Chondrocyte (in vitro differentiated cells): Measurements from ENCODE around the gene SPOCK1. TPM values are rescaled to one million over a fixed set of nuclear protein-coding genes. Genes with fewer than 3 reads are reported as not detected.

ENCODE experiments used
- DNase-seq: peaks from one replicate; pipeline ENCODE4 v3.0.0; 2021; ENCODE audit warnings: mixed read lengths, low spot score
- H3K27ac Mint-ChIP-seq: one replicate; pipeline ENCODE4 v1.8.0; 2021; ENCODE audit warnings: mild to moderate bottlenecking, moderate library complexity, mixed read lengths; ENCODE audit not compliant: unreplicated experiment
- H3K27me3 Mint-ChIP-seq: 2 replicates; pipeline ENCODE4 v1.8.0; 2021; ENCODE audit warnings: low read depth, mixed read lengths
- H3K36me3 Mint-ChIP-seq: 2 replicates; pipeline ENCODE4 v1.8.0; 2021; ENCODE audit warnings: low read depth, mixed read lengths
- H3K4me1 Mint-ChIP-seq: 2 replicates; pipeline ENCODE4 v1.8.0; 2021; ENCODE audit warnings: low read depth, mild to moderate bottlenecking, mixed read lengths
- H3K4me3 Mint-ChIP-seq: one replicate; pipeline ENCODE4 v1.8.0; 2021; ENCODE audit warnings: mild to moderate bottlenecking, moderate library complexity, mixed read lengths; ENCODE audit not compliant: unreplicated experiment
- H3K9me3 Mint-ChIP-seq: 2 replicates; pipeline ENCODE4 v1.8.0; 2021; ENCODE audit warnings: low read depth, mixed read lengths
- CTCF ChIP-seq: fragments of 200-600 bp; sonication (generic); IDR thresholded peaks from 2 replicates; pipeline ENCODE4 v1.5.0; 2021; ENCODE audit warnings: antibody characterized with exemption, mild to moderate bottlenecking, moderate library complexity
- total RNA-seq: library from RNA; stranded (reverse); gene quantifications from 3 replicates; pipeline ENCODE4 v1.2.1, GENCODE V29; 2021

Gene SPOCK1
- total RNA-seq, 1 donor from 2014 or later = 127 TPM

- H3K4me3 Mint-ChIP-seq = no peak overlapping the region
- no peak for DNase-seq
- H3K27ac Mint-ChIP-seq = no peak overlapping the region
- H3K27me3 Mint-ChIP-seq = no peaks in the 10 kb centered on the region
- peaks cover 6% of the 10 kb centered on the region for H3K9me3 Mint-ChIP-seq
- TF ChIP-seq CTCF = no peak
- peaks cover 2% of the 10 kb centered on the region for H3K36me3 Mint-ChIP-seq
- H3K4me1 Mint-ChIP-seq = peaks cover 25% of the 10 kb centered on the region
These were observed 195.6 kb downstream of the SPOCK1 start for GRCh38 chr5:137303509-137303908.

- Mint-ChIP-seq H3K36me3 (peaks cover 2% of the 10 kb centered on the region), H3K27me3 (no peaks in the 10 kb centered on the region), H3K4me3 (peak overlapping the region; percentile 20), H3K27ac (peak overlapping the region; percentile 89), H3K4me1 (peaks cover 25% of the 10 kb centered on the region), H3K9me3 (peaks cover 6% of the 10 kb centered on the region)
- TF ChIP-seq CTCF = no peak
- DNase-seq = no peak
These were observed 198.5 kb downstream of the SPOCK1 start for GRCh38 chr5:137300411-137301240.

GRCh38 chr5:137296213-137296781 lies 202.8 kb downstream of the SPOCK1 start:
- no peak overlapping the region for H3K27ac Mint-ChIP-seq
- peaks cover 6% of the 10 kb centered on the region for H3K9me3 Mint-ChIP-seq
- H3K4me1 Mint-ChIP-seq = peaks cover 22% of the 10 kb centered on the region
- TF ChIP-seq CTCF = no peak
- H3K27me3 Mint-ChIP-seq = no peaks in the 10 kb centered on the region
- H3K36me3 Mint-ChIP-seq = no peaks in the 10 kb centered on the region
- no peak overlapping the region for H3K4me3 Mint-ChIP-seq
- DNase-seq = no peak

- Mint-ChIP-seq H3K9me3 (no peaks in the 10 kb centered on the region), H3K27me3 (peaks cover 3% of the 10 kb centered on the region), H3K36me3 (no peaks in the 10 kb centered on the region), H3K4me3 (no peak overlapping the region), H3K27ac (no peak overlapping the region), H3K4me1 (peaks cover 5% of the 10 kb centered on the region)
- no peak for DNase-seq
- no peak for TF ChIP-seq CTCF
These were observed 204.5 kb downstream of the SPOCK1 start for GRCh38 chr5:137294604-137295003.

GRCh38 chr5:137292461-137293027 lies 206.6 kb downstream of the SPOCK1 start:
- H3K36me3 Mint-ChIP-seq = no peaks in the 10 kb centered on the region
- no peaks in the 10 kb centered on the region for H3K9me3 Mint-ChIP-seq
- H3K4me3 Mint-ChIP-seq = no peak overlapping the region
- peaks cover 3% of the 10 kb centered on the region for H3K27me3 Mint-ChIP-seq
- TF ChIP-seq CTCF = no peak
- DNase-seq = no peak
- peaks cover 3% of the 10 kb centered on the region for H3K4me1 Mint-ChIP-seq
- H3K27ac Mint-ChIP-seq = no peak overlapping the region
